HepG2 (cell line): Measurements from ENCODE around the gene RXYLT1. TPM values are rescaled to one million over a fixed set of nuclear protein-coding genes. Genes with fewer than 3 reads are reported as not detected.

ENCODE experiments used
- BORCS8-MEF2B ChIP-seq: sonication (generic); formaldehyde crosslinking; IDR thresholded peaks from 2 replicates; pipeline ENCODE4 v1.8.0; 2022; ENCODE audit warnings: mild to moderate bottlenecking, missing genetic modification reagents
- HMG20B ChIP-seq: conservative IDR thresholded peaks from 2 replicates; pipeline ENCODE4 v1.6.1; 2016; ENCODE audit warnings: missing genetic modification reagents, missing compliant biosample characterization
- MAFG ChIP-seq: sonication (generic); formaldehyde crosslinking; IDR thresholded peaks from 2 replicates; pipeline ENCODE4 v1.5.1; 2020; ENCODE audit warnings: mild to moderate bottlenecking, missing genetic modification reagents
- MAZ ChIP-seq, 2 experiments: sonication (generic) in 1 of 2; formaldehyde crosslinking in 1 of 2; IDR thresholded peaks; 2 replicates each; pipeline versions ENCODE4 v1.5.0 to v1.6.1; 2012 to 2020; ENCODE audit warnings: low read depth in 2 of 2, mild to moderate bottlenecking in 2 of 2, borderline replicate concordance in 1 of 2, improper control_type of control experiment in 1 of 2, low read length in 1 of 2, missing genetic modification reagents in 1 of 2, moderate library complexity in 1 of 2
- NFKBIZ ChIP-seq: IDR thresholded peaks from 2 replicates; pipeline ENCODE4 v1.6.1; 2018; ENCODE audit warnings: missing genetic modification reagents, missing compliant biosample characterization
- NFYC ChIP-seq: IDR thresholded peaks from 2 replicates; pipeline ENCODE4 v1.6.1; 2016; ENCODE audit warnings: missing genetic modification reagents, missing compliant biosample characterization
- POLR2A ChIP-seq, 2 experiments: IDR thresholded peaks; 2 replicates each; pipeline ENCODE4 v1.6.1; 2011; ENCODE audit warnings: low read depth in 2 of 2, low read length in 2 of 2, mild to moderate bottlenecking in 1 of 2, moderate library complexity in 1 of 2; ENCODE audit not compliant: insufficient read depth in 1 of 2
- POLR2AphosphoS5 ChIP-seq: IDR thresholded peaks from 2 replicates; pipeline ENCODE4 v1.6.1; 2012; ENCODE audit warnings: low read depth, low read length
- SETDB1 ChIP-seq: sonication (generic); formaldehyde crosslinking; IDR thresholded peaks from 2 replicates; pipeline ENCODE4 v1.5.1; 2020; ENCODE audit warnings: missing genetic modification reagents, mild to moderate bottlenecking, borderline replicate concordance
- SP5 ChIP-seq: IDR thresholded peaks from 2 replicates; pipeline ENCODE4 v1.6.1; 2016; ENCODE audit warnings: low read depth, borderline replicate concordance
- THAP11 ChIP-seq: IDR thresholded peaks from 2 replicates; pipeline ENCODE4 v1.6.1; 2016; ENCODE audit warnings: missing biosample characterization, missing genetic modification reagents
- TRIM24 ChIP-seq: sonication (generic); formaldehyde crosslinking; IDR thresholded peaks from 2 replicates; pipeline ENCODE4 v1.8.0; 2022; ENCODE audit warnings: mild to moderate bottlenecking, missing genetic modification reagents
- ZNF17 ChIP-seq: sonication (generic); formaldehyde crosslinking; IDR thresholded peaks from 2 replicates; pipeline ENCODE4 v1.5.0; 2020; ENCODE audit warnings: mild to moderate bottlenecking, missing genetic modification reagents
- ZNF34 ChIP-seq: sonication (generic); formaldehyde crosslinking; IDR thresholded peaks from 2 replicates; pipeline ENCODE4 v1.4.0; 2020; ENCODE audit warnings: mild to moderate bottlenecking, missing genetic modification reagents, borderline replicate concordance
- ZNF558 ChIP-seq: sonication (generic); formaldehyde crosslinking; IDR thresholded peaks from 2 replicates; pipeline ENCODE4 v1.9.0; 2022; ENCODE audit warnings: mild to moderate bottlenecking, missing genetic modification reagents, borderline replicate concordance
- ZNF781 ChIP-seq: sonication (generic); formaldehyde crosslinking; IDR thresholded peaks from 2 replicates; pipeline ENCODE4 v1.5.1; 2020; ENCODE audit warnings: borderline replicate concordance, mild to moderate bottlenecking, missing genetic modification reagents; ENCODE audit errors: not compliant biosample characterization
- polyA plus RNA-seq, 8 experiments: library from polyadenylated mRNA; depleted of rRNA in 3 of 8; stranded (reverse) in 7 of 8; unstranded in 1 of 8; fragments of >200 nt; fragmentation: Illumina TruSeq in 4 of 8; extraction: Trizol in 4 of 8; gene quantifications; 2 replicates each; pipeline versions ENCODE4 v1.2.1 to v1.2.3, GENCODE V29; 2011 to 2016; ENCODE audit warnings: low read depth in 4 of 8, missing spikeins in 1 of 8, mixed read lengths in 1 of 8; ENCODE audit not compliant: insufficient read depth in 1 of 8
- total RNA-seq, 5 experiments: library from RNA; depleted of rRNA; stranded (reverse); fragments of >200 nt; fragmentation: Illumina TruSeq; extraction: Trizol; gene quantifications; 2 replicates each; pipeline ENCODE4 v1.2.3, GENCODE V29; 2016; ENCODE audit warnings: low read depth in 1 of 5
- TF ChIP-seq, protein P1 (sequence below): sonication (generic); IDR thresholded peaks from 2 replicates; pipeline ENCODE4 v1.6.1; 2016; ENCODE audit warnings: low read depth, borderline replicate concordance
- TF ChIP-seq, protein P2 (sequence below): sonication (generic); formaldehyde crosslinking; IDR thresholded peaks from 2 replicates; pipeline ENCODE4 v1.4.0; 2020; ENCODE audit warnings: mild to moderate bottlenecking, missing genetic modification reagents
- TF ChIP-seq, protein P3 (sequence below): sonication (generic); formaldehyde crosslinking; IDR thresholded peaks from 2 replicates; pipeline ENCODE4 v1.4.0; 2020; ENCODE audit warnings: missing genetic modification reagents, borderline replicate concordance
- TF ChIP-seq, protein P4 (sequence below): sonication (generic); formaldehyde crosslinking; IDR thresholded peaks from 2 replicates; pipeline ENCODE4 v1.4.0; 2020; ENCODE audit warnings: mild to moderate bottlenecking, low read depth, missing genetic modification reagents
- TF ChIP-seq, protein P5 (sequence below): sonication (generic); formaldehyde crosslinking; conservative IDR thresholded peaks from 2 replicates; pipeline ENCODE4 v1.4.0; 2020; ENCODE audit warnings: missing genetic modification reagents
- TF ChIP-seq, protein P6 (sequence below): sonication (generic); formaldehyde crosslinking; IDR thresholded peaks from 2 replicates; pipeline ENCODE4 v1.5.0; 2020; ENCODE audit warnings: missing genetic modification reagents

Gene RXYLT1
- total and polyA plus RNA-seq, 2 of the 13 experiments (the other 11 are each of a cell fraction or from before 2014, with no cell fraction given): 8.3 to 15.5 TPM

DNA sequence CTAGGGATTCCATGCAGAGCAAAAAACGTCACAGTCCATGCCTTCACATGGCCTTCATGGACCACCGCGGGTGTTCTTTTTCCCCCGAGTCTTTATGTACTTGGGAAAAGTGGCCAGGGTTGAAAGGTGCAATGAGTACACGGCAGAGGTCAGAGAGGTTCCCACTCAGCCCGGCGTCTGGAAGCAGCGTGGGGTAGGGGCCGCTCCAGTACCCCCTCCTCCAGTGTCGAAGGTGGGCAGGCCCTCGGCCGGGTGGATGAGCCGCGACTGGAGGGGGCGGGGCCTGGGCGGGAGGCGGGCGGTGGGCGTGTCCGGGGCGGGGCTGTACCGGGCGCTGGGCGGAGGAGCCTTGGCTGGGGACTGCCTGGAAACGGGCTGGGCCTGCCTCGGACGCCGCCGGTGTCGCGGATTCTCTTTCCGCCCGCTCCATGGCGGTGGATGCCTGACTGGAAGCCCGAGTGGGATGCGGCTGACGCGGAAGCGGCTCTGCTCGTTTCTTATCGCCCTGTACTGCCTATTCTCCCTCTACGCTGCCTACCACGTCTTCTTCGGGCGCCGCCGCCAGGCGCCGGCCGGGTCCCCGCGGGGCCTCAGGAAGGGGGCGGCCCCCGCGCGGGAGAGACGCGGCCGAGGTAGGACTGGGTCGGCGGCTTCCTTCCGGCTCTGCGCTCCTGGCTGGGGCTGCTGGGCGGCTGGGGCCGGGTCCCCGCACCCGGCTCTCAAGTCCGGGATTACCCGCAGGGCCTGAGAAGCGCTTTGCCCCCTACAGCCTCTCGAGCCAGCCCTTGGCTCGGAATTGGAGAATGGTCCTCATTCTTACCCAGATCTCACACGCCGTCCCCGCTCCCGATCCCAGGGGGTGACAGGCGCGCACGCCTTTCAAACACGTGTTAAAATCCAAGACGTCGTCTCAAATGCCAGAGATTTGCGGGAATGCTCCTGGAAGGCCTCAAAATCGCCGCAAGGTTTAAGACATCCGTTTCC lies at the start of gene RXYLT1 (continued):
- TF ChIP-seq ZNF17 (CRISPR knock-in tag): no peak
- TF ChIP-seq NFKBIZ (CRISPR knock-in tag): no peak
- no peak for TF ChIP-seq SETDB1 (CRISPR knock-in tag)
- 0 out of 2 replicates have a peak, but pooled peaks have one; percentile 6 for TF ChIP-seq SP5 (CRISPR knock-in tag)
- TF ChIP-seq, protein P1, sequence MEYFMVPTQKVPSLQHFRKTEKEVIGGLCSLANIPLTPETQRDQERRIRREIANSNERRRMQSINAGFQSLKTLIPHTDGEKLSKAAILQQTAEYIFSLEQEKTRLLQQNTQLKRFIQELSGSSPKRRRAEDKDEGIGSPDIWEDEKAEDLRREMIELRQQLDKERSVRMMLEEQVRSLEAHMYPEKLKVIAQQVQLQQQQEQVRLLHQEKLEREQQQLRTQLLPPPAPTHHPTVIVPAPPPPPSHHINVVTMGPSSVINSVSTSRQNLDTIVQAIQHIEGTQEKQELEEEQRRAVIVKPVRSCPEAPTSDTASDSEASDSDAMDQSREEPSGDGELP: no peak
- TF ChIP-seq POLR2AphosphoS5: peak; percentile 77
- no peak for TF ChIP-seq MAZ (IDR thresholded peaks at IDR 0.05; ENCODE audit: borderline replicate concordance, low read depth, low read length)
- TF ChIP-seq MAZ (CRISPR knock-in tag; IDR thresholded peaks at IDR 0.05; ENCODE audit: low read depth): peak; percentile 51; the same call in 1 of the 2 replicates
- TF ChIP-seq, protein P2, sequence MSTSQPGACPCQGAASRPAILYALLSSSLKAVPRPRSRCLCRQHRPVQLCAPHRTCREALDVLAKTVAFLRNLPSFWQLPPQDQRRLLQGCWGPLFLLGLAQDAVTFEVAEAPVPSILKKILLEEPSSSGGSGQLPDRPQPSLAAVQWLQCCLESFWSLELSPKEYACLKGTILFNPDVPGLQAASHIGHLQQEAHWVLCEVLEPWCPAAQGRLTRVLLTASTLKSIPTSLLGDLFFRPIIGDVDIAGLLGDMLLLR (CRISPR knock-in tag): no peak; the same call in 1 of the 2 replicates
- TF ChIP-seq POLR2A (IDR thresholded peaks at IDR 0.05; ENCODE audit: insufficient read depth in 1 of 2, low read depth in 2 of 2, low read length in 2 of 2): peak; percentile 93 to 94
- TF ChIP-seq NFYC (CRISPR knock-in tag): no peak
- peak; percentile 66 for TF ChIP-seq THAP11 (CRISPR knock-in tag)
- no peak for TF ChIP-seq ZNF781 (CRISPR knock-in tag)
- TF ChIP-seq, protein P3, sequence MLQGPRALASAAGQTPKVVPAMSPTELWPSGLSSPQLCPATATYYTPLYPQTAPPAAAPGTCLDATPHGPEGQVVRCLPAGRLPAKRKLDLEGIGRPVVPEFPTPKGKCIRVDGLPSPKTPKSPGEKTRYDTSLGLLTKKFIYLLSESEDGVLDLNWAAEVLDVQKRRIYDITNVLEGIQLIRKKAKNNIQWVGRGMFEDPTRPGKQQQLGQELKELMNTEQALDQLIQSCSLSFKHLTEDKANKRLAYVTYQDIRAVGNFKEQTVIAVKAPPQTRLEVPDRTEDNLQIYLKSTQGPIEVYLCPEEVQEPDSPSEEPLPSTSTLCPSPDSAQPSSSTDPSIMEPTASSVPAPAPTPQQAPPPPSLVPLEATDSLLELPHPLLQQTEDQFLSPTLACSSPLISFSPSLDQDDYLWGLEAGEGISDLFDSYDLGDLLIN (CRISPR knock-in tag): no peak
- TF ChIP-seq ZNF34 (CRISPR knock-in tag): no peak
- TF ChIP-seq, protein P4, sequence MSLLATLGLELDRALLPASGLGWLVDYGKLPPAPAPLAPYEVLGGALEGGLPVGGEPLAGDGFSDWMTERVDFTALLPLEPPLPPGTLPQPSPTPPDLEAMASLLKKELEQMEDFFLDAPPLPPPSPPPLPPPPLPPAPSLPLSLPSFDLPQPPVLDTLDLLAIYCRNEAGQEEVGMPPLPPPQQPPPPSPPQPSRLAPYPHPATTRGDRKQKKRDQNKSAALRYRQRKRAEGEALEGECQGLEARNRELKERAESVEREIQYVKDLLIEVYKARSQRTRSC (CRISPR knock-in tag): no peak
- peak; percentile 85; the same call in 1 of the 2 replicates for TF ChIP-seq ZNF558 (CRISPR knock-in tag)
- TF ChIP-seq, protein P5, sequence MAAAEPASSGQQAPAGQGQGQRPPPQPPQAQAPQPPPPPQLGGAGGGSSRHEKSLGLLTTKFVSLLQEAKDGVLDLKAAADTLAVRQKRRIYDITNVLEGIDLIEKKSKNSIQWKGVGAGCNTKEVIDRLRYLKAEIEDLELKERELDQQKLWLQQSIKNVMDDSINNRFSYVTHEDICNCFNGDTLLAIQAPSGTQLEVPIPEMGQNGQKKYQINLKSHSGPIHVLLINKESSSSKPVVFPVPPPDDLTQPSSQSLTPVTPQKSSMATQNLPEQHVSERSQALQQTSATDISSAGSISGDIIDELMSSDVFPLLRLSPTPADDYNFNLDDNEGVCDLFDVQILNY (CRISPR knock-in tag): no peak
- no peak for TF ChIP-seq BORCS8-MEF2B (CRISPR knock-in tag)
- TF ChIP-seq TRIM24 (CRISPR knock-in tag): no peak
- TF ChIP-seq, protein P6, sequence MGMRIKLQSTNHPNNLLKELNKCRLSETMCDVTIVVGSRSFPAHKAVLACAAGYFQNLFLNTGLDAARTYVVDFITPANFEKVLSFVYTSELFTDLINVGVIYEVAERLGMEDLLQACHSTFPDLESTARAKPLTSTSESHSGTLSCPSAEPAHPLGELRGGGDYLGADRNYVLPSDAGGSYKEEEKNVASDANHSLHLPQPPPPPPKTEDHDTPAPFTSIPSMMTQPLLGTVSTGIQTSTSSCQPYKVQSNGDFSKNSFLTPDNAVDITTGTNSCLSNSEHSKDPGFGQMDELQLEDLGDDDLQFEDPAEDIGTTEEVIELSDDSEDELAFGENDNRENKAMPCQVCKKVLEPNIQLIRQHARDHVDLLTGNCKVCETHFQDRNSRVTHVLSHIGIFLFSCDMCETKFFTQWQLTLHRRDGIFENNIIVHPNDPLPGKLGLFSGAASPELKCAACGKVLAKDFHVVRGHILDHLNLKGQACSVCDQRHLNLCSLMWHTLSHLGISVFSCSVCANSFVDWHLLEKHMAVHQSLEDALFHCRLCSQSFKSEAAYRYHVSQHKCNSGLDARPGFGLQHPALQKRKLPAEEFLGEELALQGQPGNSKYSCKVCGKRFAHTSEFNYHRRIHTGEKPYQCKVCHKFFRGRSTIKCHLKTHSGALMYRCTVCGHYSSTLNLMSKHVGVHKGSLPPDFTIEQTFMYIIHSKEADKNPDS (CRISPR knock-in tag): no peak
- TF ChIP-seq MAFG: no peak
- TF ChIP-seq HMG20B (CRISPR knock-in tag): no peak
